HG02588 (cell line): ENCODE measurements around the gene ORM2.
A peak's percentile ranks its signal among the peaks of the same experiment; 100 is the strongest.

ENCODE experiments used
- ATAC-seq: cut with Tn5 transposase; IDR thresholded peaks from one replicate; pipeline ENCODE4 v1.9.1; 2021; ENCODE audit warnings: mild to moderate bottlenecking, moderate library complexity; ENCODE audit not compliant: unreplicated experiment

ORM2 gene

GRCh38 chr9:114348261-114348905 is 18.7 kb downstream of the ORM2 start:
- no peak for ATAC-seq

DNA sequence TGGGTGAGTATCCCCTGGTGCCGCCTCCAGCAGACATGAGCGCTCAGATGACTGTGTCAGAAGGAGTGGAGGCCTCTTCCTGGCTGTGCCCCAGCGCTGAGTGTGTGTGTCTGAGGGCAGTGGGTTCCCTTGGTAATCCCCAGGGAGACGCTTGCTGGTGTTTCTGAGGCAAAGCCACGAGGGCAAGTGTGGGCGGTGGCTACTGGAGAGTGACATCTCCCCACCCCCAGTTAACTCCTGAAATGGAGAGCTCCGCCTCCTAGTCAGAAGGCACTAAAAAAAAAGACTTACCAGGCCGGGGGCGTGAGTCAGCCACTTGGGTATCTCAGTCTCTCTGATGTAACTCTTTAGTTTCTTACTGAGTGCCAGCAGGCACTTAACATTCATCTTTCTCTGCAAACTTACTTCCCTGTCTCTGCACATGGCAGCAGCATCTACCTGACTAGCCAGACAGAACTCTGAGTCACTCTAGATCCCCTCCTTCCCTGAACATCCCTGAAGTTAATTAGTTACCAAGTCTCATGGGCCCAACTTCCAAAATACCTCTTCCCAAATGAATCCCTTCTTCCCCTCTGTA is 19.3 kb downstream of the ORM2 start:
- peak; percentile 88 for ATAC-seq

DNA sequence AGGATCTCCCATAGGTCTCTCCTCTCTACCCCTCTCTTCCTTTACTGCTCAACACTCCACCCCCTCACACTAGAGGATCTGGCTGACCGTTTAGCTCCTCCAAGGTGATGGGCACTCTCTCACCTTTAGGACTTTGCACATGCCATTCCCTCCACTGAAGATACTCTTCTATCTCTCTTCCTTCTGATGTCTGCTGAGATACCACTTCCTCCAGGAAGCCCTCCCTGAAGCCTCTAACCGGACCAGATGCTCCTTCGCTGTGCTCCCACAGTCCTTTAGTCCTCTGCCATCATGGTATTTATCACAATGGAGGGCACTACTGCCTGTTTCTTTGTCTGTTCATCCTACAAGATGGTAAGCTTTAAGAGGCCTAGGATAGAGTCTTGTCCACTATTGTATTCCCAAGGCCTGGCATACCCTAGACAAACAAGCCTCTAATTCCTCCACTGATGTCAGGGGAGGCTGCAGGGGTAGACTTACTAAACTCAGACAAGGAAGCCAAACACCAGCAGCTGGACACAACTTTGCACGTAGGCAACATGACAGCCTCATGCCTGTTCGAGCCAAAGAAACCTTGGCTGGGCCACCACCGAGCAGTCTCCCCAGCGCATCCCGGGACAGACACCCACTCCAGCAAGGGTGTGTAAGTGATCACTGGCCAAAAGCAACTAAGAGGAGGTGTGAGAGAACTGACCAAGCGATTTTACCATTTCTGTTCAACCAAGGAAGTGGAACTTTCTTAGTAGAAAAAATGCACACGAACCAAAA is 20.2 kb downstream of the ORM2 start:
- ATAC-seq, result no peak

GRCh38 chr9:114350636-114351401 is 21.1 kb downstream of the ORM2 start:
- ATAC-seq, result no peak

DNA sequence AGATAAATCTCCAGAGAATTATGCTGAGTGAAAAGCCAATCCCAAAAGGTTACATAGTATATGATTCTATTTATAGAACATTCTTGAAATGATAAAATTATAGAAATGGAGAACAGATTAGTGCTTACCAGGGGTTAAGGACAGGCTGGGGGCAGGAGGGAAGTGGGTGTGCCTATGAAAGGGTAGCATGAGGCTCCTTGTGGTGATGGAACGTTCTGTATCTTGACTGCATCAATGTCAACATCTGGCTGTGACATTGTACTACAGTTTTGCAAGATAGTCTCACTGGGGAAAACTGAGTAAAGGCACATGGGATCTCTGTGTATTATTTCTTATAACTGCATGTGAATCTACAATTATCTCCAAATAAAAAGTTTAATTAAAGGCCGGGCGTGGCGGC is 22.3 kb downstream of the ORM2 start:
- ATAC-seq, result no peak

GRCh38 chr9:114355821-114356220 is 26.2 kb downstream of the ORM2 start:
- no peak for ATAC-seq

- no peak for ATAC-seq
Observed at GRCh38 chr9:114356792-114357191, 27.1 kb downstream of the ORM2 start.

- ATAC-seq, result no peak
Observed at GRCh38 chr9:114357360-114357759, 27.7 kb downstream of the ORM2 start.

DNA sequence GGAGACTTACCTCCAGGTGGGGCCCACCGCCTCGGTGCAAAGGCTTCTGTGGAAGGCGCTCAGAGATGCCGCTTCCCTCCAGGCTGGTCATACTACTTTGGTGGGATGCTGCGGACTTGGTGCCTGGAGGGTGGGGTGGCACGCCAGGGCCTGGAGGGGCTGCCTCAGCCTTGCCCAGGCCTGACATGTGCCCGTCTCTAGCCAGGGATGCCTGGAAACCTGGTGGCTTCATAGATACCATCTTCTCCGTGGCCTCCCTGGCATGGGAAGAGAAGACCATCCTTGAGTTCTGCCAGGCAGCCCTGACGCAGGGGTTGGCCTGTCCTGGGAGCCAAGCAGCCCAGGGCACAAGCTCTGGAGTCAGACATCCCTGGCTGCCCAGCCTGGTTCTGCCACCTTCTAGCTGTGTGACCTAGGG is 28.3 kb downstream of the ORM2 start:
- no peak for ATAC-seq

DNA sequence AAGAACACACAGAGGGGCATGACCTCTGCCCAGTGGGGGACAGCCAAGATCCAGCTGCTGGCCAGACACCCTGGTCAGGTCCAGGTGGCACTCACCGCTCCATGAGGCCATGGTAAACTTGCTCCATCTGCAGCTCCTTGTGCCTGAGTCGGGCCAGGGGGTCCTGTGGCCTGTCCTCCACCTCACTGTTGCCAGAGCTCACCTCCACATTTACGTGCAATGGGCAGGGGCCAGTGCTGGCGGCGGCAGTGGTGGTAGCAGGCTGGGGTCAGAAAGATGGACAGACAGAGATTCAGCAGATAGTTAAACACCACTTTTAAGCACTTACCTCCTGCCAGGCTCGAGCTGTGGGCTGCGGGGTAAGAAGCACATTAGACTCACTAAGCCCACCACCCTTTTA is 30.1 kb downstream of the ORM2 start:
- no peak for ATAC-seq

DNA sequence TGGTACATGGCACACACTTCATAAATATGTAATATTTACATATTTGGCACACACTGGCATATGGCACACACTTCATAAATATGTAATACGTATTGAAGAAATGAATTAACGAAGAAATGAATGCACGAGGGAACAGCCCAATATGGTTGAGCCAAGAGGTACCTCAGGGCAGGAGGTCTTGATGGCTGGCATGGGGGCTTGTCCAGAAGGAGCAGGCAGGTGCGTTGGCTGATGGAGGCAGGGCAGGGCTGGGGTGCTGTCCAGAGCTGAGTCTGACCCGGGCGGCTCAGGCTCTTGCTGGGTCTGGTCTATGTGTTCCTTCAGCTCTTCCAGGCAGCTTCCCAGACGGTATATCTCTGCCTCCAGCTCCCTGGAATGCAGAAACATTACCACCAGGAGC is 31.9 kb downstream of the ORM2 start:
- no peak for ATAC-seq

- ATAC-seq, result no peak
Observed at GRCh38 chr9:114362394-114362793, 32.7 kb downstream of the ORM2 start.

GRCh38 chr9:114363424-114363823 is 33.8 kb downstream of the ORM2 start:
- no peak for ATAC-seq

DNA sequence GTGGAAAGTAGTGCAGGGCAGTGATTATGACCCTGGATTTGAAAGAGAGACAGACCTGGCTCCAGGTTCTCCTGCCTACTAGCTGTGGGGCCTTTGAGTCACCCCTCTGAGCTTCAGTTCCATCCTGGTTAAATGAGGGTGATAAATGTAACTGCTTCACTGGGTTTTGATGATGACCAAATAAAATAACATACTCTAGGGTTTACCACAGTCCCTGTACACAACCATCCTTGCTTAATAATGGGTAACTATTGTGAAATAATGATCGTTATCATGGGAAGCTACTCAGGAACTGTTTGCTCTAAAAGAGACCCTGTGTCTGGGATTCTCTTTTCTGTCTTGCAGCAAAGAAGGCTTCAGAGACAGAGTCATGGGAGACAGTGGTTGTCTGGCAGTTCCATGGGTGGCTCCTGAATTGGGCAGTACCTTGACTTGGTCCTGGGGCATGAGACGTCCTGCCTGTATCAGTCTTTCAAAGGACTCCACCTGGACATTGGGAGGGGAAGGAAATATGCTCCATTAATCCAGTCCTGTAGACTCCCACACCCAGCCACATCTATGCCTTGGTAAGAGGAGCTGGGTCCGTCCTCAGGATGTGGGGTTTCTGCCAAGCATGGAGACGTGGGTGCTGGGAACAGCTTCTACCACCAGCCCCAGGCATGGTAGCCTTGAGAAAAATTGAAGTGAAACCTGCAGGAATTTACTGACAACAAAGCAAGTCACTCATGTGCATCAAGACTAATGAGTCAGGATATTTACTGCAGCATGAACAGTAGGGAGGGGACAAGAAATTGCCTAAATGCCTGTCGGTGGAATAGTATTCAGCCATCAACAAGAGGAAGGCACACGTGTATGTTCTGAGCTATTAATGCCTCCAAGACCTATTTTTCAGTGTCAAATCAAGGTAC is 34.7 kb downstream of the ORM2 start:
- no peak for ATAC-seq

DNA sequence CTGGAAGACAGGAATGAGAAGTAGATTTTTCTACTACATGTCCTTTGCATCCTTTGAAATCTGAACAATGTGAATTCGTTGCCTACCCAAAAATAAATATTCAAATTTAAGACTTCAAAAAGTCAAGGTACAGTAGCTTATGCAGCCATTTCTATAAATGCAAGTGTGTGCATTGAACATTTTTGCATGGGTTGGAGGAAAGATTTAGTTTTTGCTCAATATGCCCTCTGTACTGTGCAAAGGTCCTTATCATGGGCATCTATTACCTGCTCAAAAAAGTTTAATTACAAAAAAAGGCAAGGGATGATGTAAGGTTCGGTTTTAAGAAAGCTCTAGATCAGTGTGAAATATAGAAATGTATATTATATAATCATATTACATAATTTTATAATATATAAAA is 35.5 kb downstream of the ORM2 start:
- ATAC-seq, result no peak

GRCh38 chr9:114366334-114367128 is 36.9 kb downstream of the ORM2 start:
- peak; percentile 50 for ATAC-seq

- ATAC-seq, result no peak
Observed at GRCh38 chr9:114367366-114367765, 37.7 kb downstream of the ORM2 start.

DNA sequence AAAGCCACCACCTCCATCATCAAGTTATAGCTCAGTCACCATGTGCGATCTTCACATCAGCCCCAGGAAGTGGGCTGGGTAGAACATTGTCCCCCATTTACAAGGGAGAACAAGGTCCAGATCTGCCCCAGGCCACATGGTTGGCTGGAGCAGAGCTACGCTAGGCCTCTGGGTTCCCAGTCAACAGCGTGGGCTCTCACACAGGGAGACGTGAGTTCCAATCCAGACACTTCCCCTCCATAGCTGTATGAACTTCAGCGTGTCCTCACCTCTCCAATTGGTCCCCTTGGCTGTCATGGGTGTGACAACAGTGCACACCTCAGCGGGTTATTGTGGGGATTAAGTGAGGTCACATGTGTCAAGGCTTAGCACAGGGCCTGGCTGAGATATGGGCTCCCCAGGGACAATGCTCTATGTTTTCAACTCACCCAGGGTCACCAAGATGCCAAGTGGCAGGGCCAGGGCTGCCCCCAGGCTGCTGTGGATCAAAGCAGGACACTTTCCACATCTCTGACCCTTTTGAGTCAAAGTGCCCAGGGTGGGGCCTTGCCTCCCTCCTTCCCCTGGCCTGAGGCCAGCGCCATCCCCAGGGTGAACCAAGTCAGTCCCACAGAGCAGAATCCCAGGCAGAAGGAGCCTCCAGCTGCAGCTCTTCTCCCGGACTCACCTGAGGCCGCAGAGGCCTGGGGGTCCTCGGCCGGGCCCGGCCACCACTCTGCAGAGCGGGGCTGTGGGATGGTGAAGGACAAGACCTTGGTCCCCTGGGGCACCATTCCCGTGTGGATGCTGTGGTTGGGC is 38.3 kb downstream of the ORM2 start:
- no peak for ATAC-seq
